Measurements from ENCODE around the gene CGB3. TPM values are rescaled to one million over a fixed set of nuclear protein-coding genes. Genes with fewer than 3 reads are reported as not detected.

The CGB3 gene
- total and polyA plus RNA-seq, 10 of the 15 experiments (the other 5 are each of a cell fraction or from before 2014, with no cell fraction given): not detected

DNA sequence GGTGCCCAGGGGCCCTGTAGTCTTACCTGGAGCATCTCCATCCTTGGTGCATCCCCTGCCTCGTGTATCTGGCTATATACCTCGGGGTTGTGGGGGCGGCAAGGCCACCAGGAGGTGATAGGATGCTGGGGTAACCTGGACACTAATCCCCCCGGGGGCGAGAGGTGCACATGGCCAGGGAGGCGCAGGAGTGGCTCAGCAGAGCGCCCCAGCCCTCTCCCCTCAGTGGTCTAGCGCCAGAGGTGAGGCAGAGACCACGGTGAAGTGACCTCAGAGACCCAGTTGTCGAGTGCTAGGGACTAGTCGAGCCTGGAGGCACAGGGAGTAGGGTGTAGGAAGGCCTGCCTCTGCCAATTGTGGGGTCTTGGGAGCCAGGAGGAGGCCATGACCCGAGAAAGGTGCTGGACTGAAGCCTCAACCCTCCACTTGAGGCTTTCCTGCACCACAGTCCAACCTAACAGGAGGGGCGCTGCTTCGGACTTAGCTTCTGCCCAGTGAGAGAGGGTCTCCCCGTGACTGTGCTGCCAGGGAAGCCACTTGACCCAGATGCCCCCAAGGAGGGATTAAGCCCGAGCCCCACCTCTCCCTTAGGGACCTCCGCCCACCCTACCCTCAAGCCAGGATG is 7.0 kb downstream of the CGB3 start, which contains the start of gene LHB:
TSS of gene LHB (minus strand) at position 51 of the 625 bp plus-strand sequence. CDS start at position 41, 10 bp downstream.
- H3K36me3 ChIP-seq (ENCODE audit: control insufficient read depth in 2 of 2, insufficient read depth in 2 of 2, low read length in 1 of 2): peaks cover 0 to 6% of the 10 kb centered on the region in 2 experiments; a peak in 2 of 4 replicates
- intact Hi-C loops (cut with micrococcal nuclease; ENCODE audit: unreplicated experiment) (no loop called here), in situ Hi-C loops (cut with MboI) (no loop called here)
- no peaks in the 10 kb centered on the region for H4K20me1 ChIP-seq (ENCODE audit: control insufficient read depth, insufficient read depth)
- no peaks in the 10 kb centered on the region for H3K27me3 ChIP-seq (replicated peaks in 1 of 2; ENCODE audit: control insufficient read depth in 2 of 2, insufficient read depth in 2 of 2, low read length in 1 of 2)
- 57% methylated on average over 17 of the region's 17 CpGs for WGBS (ENCODE audit: insufficient coverage, insufficient replicate concordance, low lambda C conversion rate, missing lambda C conversion rate)
- POLR2A ChIA-PET: no interaction called here
- DNase-seq (ENCODE audit: low read depth, low spot score): no peak
- H3K4me1 ChIP-seq (ENCODE audit: control insufficient read depth, insufficient read depth, low read length): peaks cover 15% of the 10 kb centered on the region
- H3K4me2 ChIP-seq (ENCODE audit: control insufficient read depth, insufficient read depth): peak within 1 kb of the TSS; percentile 82
- TF ChIP-seq RCOR1 (conservative IDR thresholded peaks at IDR 0.05; ENCODE audit: low read depth, low read length) (no peak), BACH1 (IDR thresholded peaks at IDR 0.05; ENCODE audit: borderline replicate concordance) (no peak), SUZ12 (IDR thresholded peaks at IDR 0.05; ENCODE audit: unreplicated experiment) (no peak), RUNX3 (IDR thresholded peaks at IDR 0.05; ENCODE audit: low read length) (no peak), NBN (IDR thresholded peaks at IDR 0.05) (no peak), ZZZ3 (IDR thresholded peaks at IDR 0.05; ENCODE audit: control insufficient read depth, insufficient read length, low read depth) (no peak), JUND (IDR thresholded peaks at IDR 0.05; ENCODE audit: low read depth, low read length) (no peak), BCL11A (IDR thresholded peaks at IDR 0.05; ENCODE audit: low read depth, low read length) (no peak), SMAD5 (IDR thresholded peaks at IDR 0.05; ENCODE audit: low read depth) (no peak), TARDBP (IDR thresholded peaks at IDR 0.05; ENCODE audit: borderline replicate concordance) (no peak), NR2C1 (IDR thresholded peaks at IDR 0.05) (no peak), SRF (IDR thresholded peaks at IDR 0.05; ENCODE audit: low read depth in 2 of 2, low read length in 2 of 2) (no peak)
- TF ChIP-seq, protein P1, sequence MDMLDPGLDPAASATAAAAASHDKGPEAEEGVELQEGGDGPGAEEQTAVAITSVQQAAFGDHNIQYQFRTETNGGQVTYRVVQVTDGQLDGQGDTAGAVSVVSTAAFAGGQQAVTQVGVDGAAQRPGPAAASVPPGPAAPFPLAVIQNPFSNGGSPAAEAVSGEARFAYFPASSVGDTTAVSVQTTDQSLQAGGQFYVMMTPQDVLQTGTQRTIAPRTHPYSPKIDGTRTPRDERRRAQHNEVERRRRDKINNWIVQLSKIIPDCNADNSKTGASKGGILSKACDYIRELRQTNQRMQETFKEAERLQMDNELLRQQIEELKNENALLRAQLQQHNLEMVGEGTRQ (IDR thresholded peaks at IDR 0.05; ENCODE audit: borderline replicate concordance, low read depth, low read length): no peak
- TF ChIP-seq, protein P2, sequence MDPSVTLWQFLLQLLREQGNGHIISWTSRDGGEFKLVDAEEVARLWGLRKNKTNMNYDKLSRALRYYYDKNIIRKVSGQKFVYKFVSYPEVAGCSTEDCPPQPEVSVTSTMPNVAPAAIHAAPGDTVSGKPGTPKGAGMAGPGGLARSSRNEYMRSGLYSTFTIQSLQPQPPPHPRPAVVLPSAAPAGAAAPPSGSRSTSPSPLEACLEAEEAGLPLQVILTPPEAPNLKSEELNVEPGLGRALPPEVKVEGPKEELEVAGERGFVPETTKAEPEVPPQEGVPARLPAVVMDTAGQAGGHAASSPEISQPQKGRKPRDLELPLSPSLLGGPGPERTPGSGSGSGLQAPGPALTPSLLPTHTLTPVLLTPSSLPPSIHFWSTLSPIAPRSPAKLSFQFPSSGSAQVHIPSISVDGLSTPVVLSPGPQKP (IDR thresholded peaks at IDR 0.05; ENCODE audit: low read depth, low read length): no peak
- TF ChIP-seq, protein P3, sequence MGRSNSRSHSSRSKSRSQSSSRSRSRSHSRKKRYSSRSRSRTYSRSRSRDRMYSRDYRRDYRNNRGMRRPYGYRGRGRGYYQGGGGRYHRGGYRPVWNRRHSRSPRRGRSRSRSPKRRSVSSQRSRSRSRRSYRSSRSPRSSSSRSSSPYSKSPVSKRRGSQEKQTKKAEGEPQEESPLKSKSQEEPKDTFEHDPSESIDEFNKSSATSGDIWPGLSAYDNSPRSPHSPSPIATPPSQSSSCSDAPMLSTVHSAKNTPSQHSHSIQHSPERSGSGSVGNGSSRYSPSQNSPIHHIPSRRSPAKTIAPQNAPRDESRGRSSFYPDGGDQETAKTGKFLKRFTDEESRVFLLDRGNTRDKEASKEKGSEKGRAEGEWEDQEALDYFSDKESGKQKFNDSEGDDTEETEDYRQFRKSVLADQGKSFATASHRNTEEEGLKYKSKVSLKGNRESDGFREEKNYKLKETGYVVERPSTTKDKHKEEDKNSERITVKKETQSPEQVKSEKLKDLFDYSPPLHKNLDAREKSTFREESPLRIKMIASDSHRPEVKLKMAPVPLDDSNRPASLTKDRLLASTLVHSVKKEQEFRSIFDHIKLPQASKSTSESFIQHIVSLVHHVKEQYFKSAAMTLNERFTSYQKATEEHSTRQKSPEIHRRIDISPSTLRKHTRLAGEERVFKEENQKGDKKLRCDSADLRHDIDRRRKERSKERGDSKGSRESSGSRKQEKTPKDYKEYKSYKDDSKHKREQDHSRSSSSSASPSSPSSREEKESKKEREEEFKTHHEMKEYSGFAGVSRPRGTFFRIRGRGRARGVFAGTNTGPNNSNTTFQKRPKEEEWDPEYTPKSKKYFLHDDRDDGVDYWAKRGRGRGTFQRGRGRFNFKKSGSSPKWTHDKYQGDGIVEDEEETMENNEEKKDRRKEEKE (IDR thresholded peaks at IDR 0.05): no peak
- TF ChIP-seq, protein P4, sequence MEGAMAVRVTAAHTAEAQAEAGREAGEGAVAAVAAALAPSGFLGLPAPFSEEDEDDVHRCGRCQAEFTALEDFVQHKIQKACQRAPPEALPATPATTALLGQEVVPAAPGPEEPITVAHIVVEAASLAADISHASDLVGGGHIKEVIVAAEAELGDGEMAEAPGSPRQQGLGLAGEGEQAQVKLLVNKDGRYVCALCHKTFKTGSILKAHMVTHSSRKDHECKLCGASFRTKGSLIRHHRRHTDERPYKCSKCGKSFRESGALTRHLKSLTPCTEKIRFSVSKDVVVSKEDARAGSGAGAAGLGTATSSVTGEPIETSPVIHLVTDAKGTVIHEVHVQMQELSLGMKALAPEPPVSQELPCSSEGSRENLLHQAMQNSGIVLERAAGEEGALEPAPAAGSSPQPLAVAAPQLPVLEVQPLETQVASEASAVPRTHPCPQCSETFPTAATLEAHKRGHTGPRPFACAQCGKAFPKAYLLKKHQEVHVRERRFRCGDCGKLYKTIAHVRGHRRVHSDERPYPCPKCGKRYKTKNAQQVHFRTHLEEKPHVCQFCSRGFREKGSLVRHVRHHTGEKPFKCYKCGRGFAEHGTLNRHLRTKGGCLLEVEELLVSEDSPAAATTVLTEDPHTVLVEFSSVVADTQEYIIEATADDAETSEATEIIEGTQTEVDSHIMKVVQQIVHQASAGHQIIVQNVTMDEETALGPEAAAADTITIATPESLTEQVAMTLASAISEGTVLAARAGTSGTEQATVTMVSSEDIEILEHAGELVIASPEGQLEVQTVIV (IDR thresholded peaks at IDR 0.05; ENCODE audit: borderline replicate concordance, partially characterized antibody): no peak
- TF ChIP-seq, protein P5, sequence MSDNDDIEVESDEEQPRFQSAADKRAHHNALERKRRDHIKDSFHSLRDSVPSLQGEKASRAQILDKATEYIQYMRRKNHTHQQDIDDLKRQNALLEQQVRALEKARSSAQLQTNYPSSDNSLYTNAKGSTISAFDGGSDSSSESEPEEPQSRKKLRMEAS (IDR thresholded peaks at IDR 0.05; ENCODE audit: low read depth, low read length): no peak
- H2AFZ ChIP-seq (ENCODE audit: control insufficient read depth, low read depth, low read length): no peak within 1 kb of the TSS
- H3K9ac ChIP-seq (ENCODE audit: control insufficient read depth, insufficient read depth, low read length): no peak within 1 kb of the TSS
- SMC1A ChIA-PET (ENCODE audit: uncharacterized antibody, unreplicated experiment): no interaction called here
- FAIRE-seq: no peak
- CTCF ChIA-PET: interaction anchor here (0.8 to 3.1 kb wide), 4 partner anchors 19 to 89 kb away, joined by 3 to 14 read pairs (median 4); partner anchors contain the start of genes GYS1 and RUVBL2
- RAD21 ChIA-PET (ENCODE audit: unreplicated experiment): no interaction called here
- H3K27ac ChIP-seq (ENCODE audit: control insufficient read depth, insufficient read depth): no peak within 1 kb of the TSS
- no peaks in the 10 kb centered on the region for H3K79me2 ChIP-seq (ENCODE audit: control insufficient read depth, insufficient read depth, low read length)
- ATAC-seq: no peak
- no peaks in the 10 kb centered on the region for H3K9me3 ChIP-seq (replicated peaks; ENCODE audit: control insufficient read depth, insufficient read depth, low read length)
- BruUV-seq (replicated peaks): no TSS peak
- peak within 1 kb of the TSS; percentile 58; the same call in 1 of the 2 replicates for H3K4me3 ChIP-seq

All from GM12878 (cell line).